ENCODE measurements around the gene VSTM4.
A peak's percentile ranks its signal among the peaks of the same experiment; 100 is the strongest.

The VSTM4 gene

GRCh38 chr10:49076741-49077521 is 38.4 kb downstream of the VSTM4 start:
- TF ChIP-seq CTCF (IDR thresholded peaks at IDR 0.05; ENCODE audit: insufficient read depth, low read depth, low read length, missing control alignments) = no peak
- no peak for DNase-seq (ENCODE audit: low read depth)
- H3K4me3 ChIP-seq (ENCODE audit: low read length) = no peak overlapping the region

DNA sequence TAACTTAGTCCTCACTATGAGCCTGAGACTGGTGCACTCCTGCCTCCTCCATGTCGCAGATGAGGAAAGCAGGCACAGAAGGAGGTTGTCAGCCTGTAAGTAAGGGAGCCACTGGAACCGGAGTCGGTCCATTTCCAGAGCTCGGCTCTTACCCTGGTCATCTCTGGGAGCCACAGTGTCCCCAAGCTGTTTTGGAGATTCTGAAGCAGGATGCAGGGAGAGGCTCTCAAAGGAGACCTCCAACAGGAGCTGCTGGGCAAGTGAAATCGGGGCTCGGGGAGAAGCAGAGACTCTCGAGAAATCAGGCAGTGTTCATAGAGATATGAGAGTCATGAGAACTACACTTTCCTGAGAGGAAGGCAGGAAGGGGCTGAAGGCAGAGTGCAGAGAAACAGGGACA is 39.0 kb downstream of the VSTM4 start:
- H3K4me3 ChIP-seq (ENCODE audit: low read length) = no peak overlapping the region
- DNase-seq (ENCODE audit: low read depth) = no peak
- no peak for TF ChIP-seq CTCF (IDR thresholded peaks at IDR 0.05; ENCODE audit: insufficient read depth, low read depth, low read length, missing control alignments)

DNA sequence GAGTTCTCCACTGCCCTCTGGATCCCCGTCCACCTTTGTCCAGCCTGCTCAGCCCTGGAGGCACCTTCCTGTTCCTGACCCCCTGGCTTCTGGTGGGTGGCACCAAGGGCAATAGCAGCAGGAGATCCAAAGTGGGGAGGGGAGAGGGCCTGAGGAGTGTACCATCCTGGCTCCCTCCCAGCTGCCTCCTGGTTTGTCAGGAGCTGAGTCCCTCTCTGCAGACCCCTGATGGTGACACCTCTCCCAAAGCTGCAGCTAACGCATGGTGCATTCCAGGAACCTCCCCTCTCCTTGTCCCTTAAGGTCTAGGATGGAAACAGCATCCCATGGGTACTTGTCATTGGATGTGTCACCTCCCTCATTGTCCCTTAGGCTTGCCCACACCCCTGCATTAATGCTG is 39.6 kb downstream of the VSTM4 start:
- H3K4me3 ChIP-seq (ENCODE audit: low read length) = no peak overlapping the region
- TF ChIP-seq CTCF (IDR thresholded peaks at IDR 0.05; ENCODE audit: insufficient read depth, low read depth, low read length, missing control alignments) = no peak
- DNase-seq (ENCODE audit: low read depth) = no peak

DNA sequence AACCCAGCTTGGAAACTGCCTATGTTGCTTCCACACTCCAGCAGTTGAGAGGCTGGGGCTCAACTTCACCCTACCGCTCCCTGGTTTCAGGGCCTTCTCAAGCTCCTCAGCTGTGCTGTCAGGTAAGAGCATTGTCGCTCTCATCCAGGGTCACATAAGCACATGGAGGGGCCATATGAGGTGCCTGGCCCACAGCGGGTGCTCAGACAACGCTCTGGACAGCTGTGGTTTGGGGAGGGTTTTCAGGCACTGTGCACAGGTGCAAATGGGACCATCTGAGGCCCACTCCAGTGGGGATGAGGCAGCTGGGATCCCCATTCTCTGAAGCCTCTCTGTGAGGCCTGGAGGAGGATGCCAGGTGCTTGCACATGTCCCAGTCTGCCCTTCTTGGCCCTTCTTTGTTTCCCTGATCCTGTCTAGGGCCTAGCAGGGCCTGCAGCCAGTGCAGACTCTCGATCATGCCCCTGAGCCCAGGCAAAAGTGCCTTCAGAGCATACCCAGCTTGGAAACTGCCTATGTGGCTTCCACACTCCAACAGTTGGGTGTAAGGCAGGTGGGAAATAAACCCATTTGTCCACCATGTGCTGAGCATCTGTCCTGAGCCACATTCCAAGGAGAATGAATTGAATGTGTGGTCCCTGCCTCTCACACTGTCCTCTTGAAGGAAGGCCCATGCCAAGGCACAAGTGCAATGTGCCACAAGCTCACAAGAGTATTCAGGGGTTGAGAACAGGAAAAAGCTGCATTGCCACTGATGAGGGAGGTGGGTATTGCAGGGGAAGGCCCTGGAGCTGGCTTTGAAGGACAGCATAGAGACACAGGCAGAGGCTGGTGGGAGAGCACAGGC is 40.3 kb downstream of the VSTM4 start:
- H3K4me3 ChIP-seq (ENCODE audit: low read length) = no peak overlapping the region
- DNase-seq (ENCODE audit: low read depth) = no peak
- TF ChIP-seq CTCF (IDR thresholded peaks at IDR 0.05; ENCODE audit: insufficient read depth, low read depth, low read length, missing control alignments) = no peak

- no peak for DNase-seq (ENCODE audit: low read depth)
- TF ChIP-seq CTCF (IDR thresholded peaks at IDR 0.05; ENCODE audit: insufficient read depth, low read depth, low read length, missing control alignments) = no peak
- H3K4me3 ChIP-seq (ENCODE audit: low read length) = no peak overlapping the region
These were observed 43.0 kb downstream of the VSTM4 start for GRCh38 chr10:49072166-49072885.

GRCh38 chr10:49071160-49071761 is 44.1 kb downstream of the VSTM4 start:
- no peak for TF ChIP-seq CTCF (IDR thresholded peaks at IDR 0.05; ENCODE audit: insufficient read depth, low read depth, low read length, missing control alignments)
- DNase-seq (ENCODE audit: low read depth) = peak; percentile 67
- no peak overlapping the region for H3K4me3 ChIP-seq (ENCODE audit: low read length)
